Fibroblast of the aortic adventitia (primary cell): ENCODE data around the gene CYTL1. TPM values are rescaled to one million over a fixed set of nuclear protein-coding genes. Genes with fewer than 3 reads are reported as not detected.

ENCODE experiments used
- DNase-seq: peaks from one replicate; pipeline ENCODE4 v3.0.0-alpha.2; 2010; ENCODE audit warnings: low read depth
- H3K4me3 ChIP-seq: 2 replicates; pipeline ENCODE4 v1.5.1; 2011; ENCODE audit warnings: low read depth, mild to moderate bottlenecking, control low read depth, low read length, moderate library complexity
- CTCF ChIP-seq: IDR thresholded peaks from 2 replicates; pipeline ENCODE4 v1.5.1; 2011; ENCODE audit warnings: mild to moderate bottlenecking, low read length, control low read depth, inconsistent platforms; ENCODE audit not compliant: insufficient read depth
- total RNA-seq: library from RNA; depleted of rRNA; stranded (reverse); fragments of >200 nt; gene quantifications from 2 replicates; pipeline ENCODE4 v1.2.3, GENCODE V29; 2012; ENCODE audit warnings: low replicate concordance

The CYTL1 gene
- total RNA-seq, 1 donor, result 12.5 TPM

GRCh38 chr4:4987656-4988055 is 31.6 kb downstream of the CYTL1 start:
- no peak for TF ChIP-seq CTCF
- DNase-seq, result no peak

GRCh38 chr4:4986841-4987240 is 32.4 kb downstream of the CYTL1 start:
- no peak for TF ChIP-seq CTCF
- DNase-seq, result no peak
- no peak overlapping the region for H3K4me3 ChIP-seq

More at GRCh38 chr4:4987656-4988055, 31.6 kb downstream of the CYTL1 start:
- H3K4me3 ChIP-seq, result no peak overlapping the region

GRCh38 chr4:4985844-4986243 is 33.4 kb downstream of the CYTL1 start:
- no peak overlapping the region for H3K4me3 ChIP-seq
- TF ChIP-seq CTCF, result peak; percentile 59
- DNase-seq, result peak; percentile 36

- no peak for TF ChIP-seq CTCF
- no peak for DNase-seq
- no peak overlapping the region for H3K4me3 ChIP-seq
Measured at GRCh38 chr4:4985036-4985435, 34.2 kb downstream of the CYTL1 start.

GRCh38 chr4:4984186-4984585 is 35.1 kb downstream of the CYTL1 start:
- DNase-seq, result no peak
- TF ChIP-seq CTCF, result no peak
- no peak overlapping the region for H3K4me3 ChIP-seq

- no peak for TF ChIP-seq CTCF
- peak; percentile 58 for DNase-seq
- H3K4me3 ChIP-seq, result no peak overlapping the region
Measured at GRCh38 chr4:4981827-4982226, 37.4 kb downstream of the CYTL1 start.

GRCh38 chr4:4981427-4981826 is 37.8 kb downstream of the CYTL1 start:
- H3K4me3 ChIP-seq, result no peak overlapping the region
- TF ChIP-seq CTCF, result no peak
- peak; percentile 94 for DNase-seq
